ENCODE measurements around the gene ASB9.
"Not testable (repeated sequence)": the region's sequence is repeated elsewhere in the genome, so short reads cannot be mapped to it uniquely, and the experiment has no call there.

The ASB9 gene

DNA sequence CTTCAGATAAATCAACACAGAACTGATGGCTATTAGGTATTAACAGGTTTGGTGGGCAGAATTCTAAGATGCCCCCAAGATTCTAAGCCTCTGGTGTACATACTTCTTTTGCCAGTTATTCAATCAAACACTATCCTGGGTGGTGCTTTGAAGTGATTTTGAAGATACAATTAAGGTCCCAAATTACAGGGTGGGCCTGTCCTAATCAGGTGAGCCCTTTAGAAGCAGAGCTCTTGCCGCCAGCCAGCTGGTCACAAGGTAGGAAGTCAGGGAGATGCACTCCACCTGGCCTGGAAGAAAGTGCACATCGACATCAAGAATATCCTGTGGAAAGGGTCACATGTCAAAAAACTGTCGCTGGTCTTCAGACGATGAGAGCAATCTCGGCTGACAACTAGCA lies 29.5 kb downstream of the ASB9 start:
- no peak for DNase-seq

DNA sequence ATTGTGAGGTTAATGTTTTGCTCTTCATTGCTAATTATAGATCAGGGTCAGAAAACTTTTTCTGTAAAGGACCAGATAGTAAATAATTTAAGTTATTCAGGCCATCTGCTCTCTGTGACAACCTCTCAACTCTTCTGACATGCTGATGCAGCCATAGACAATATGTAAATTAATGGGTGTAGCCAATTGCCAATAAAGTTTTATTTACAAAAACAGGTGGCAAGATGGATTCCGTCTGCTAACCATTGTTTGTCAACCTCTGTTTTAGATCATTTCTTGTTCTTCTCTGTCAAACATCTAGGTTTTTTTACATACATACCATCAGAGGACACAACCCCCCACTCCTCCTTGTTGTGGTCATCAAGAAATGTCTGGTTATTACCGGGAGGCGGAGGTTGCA lies 33.7 kb downstream of the ASB9 start:
- no peak for DNase-seq

DNA sequence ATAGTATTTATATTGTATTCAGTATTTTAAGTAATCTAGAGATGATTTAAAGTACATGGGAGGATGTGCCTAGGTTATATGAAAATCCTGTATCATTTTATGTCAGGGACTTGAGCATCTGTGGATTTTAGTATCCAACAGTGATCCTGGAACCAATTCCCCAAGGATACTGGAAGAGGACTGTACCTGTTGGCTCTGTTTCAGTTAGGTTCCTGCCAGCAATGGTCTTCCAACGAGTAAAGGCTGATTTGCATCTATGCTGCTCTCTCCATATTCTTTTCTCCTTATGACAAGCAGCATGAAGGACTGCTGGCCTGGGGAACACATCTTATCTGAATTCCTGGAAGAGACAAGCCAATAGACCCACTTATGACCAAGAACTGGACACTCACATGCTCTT lies 34.9 kb downstream of the ASB9 start:
- DNase-seq: no peak

DNA sequence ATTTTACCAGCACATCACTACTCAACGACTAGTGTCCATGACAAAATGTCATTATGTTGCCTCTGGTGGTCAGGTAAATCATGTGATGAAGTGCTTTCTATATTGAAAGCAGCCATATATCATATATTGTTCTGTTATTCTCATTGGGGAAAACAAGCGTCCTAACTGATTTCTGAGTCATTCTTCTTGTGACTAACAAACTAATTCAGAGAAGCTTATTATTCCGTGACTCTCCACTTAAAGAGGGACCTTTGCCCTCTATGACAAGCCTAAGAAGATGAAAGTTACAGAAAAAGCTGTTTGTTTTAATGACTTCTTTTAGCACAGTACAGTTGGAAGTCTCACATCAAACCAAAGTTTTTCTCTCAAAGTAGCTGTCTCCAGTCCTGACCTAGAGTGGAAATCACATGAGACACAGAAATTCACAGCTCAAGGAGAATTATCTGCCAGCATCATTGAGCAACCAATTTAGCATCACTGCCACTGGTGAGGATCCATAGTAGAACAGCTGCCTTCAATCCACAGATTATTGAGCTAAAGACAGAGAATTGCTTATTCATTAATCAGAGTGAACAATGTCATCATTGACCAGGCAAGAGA lies 36.4 kb downstream of the ASB9 start:
- no peak for DNase-seq

DNA sequence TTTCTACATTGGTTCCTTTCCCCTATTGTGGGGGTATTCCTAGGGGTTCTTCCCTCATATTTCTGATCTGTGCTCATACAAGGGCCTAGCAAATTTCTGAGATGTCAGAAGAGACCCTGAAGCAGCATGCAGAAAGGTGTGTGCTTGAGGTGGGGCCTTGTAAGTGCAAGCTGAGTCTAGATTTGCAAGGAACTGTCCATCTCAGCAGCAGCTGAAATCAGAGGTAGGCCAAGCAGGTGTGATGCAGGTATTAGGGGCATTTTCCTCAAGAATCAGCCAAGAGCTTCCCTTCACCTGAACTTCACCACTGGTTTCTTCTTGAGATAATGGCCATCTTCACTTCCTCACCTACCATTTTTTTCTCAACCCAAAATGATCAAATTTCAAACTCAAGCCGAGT lies 45.1 kb downstream of the ASB9 start:
- no peak for DNase-seq

DNA sequence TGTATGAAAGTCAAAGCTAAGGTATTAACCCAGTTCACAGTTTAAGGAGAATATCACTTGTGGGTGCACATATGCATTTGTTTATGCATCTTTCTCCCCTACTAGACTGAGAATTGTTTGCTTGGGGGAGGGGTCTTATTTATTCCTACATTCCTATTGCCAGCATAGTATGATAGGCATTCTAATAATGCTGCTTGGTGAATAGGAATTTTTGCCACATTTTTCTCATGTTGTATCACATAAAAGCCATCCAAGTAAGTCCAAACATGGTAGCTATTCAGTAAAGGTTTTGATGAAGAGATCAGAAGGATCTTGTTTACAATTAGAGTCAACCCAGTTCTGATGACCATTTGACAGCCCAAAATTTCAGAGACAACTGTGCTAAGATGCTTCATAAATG lies 48.6 kb downstream of the ASB9 start:
- DNase-seq: no peak

DNA sequence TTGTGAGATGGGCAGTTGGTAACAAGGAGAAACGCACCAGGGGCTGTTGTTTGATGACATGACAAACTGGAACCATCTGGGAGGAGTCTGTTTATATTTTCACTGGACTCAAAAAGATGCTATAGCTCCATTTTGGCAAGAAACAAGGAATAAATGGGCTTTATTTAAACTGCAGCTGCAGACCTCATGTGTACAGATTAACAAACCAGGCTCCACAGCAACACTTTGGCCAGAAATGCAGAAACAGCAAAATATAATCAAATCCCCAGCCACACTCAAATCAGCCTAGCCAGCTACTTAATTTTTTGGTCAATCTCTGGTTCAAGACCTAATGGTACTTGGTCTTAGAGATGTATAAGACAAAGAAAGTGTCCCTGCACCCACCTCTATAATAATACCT lies 52.7 kb downstream of the ASB9 start:
- no peak for DNase-seq

DNA sequence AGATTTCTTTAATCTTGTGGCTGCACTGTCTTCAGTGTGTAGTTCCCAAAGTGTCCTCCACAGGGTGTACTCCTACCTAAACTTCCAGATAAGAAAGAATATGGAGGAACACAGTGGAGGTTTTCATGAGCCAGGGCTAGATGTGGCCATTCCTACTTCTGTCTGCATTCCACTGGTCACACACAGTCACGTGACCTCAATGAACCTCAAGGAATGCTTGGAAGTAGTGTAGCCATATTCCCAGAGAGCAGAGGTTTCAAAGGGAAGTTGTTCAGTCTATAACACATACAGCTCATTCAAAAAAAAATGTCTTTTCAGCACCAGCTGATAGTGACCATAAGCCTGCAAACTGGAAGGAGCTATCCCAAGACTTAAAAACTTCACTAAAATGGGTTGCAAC lies 53.6 kb downstream of the ASB9 start:
- DNase-seq: no peak

DNA sequence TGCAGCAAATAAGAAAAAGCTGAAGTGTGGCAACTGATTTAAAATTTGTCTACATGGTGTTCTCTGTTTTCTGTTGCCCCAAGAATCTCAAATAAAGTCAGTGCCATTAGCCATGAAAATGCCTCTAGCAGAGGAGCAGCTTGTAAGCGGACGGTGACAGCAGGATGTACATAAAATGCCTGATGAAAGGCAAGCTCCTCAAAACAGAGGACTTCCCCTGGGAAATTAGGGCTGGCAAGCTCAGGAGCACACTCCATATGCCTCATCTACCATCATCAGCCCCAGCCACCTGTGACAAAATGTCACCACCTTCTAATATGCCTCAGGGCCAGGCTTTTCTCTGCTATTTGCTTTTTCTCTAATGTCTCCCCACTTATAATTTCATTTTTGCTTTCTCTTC lies 54.5 kb downstream of the ASB9 start:
- DNase-seq: no peak

DNA sequence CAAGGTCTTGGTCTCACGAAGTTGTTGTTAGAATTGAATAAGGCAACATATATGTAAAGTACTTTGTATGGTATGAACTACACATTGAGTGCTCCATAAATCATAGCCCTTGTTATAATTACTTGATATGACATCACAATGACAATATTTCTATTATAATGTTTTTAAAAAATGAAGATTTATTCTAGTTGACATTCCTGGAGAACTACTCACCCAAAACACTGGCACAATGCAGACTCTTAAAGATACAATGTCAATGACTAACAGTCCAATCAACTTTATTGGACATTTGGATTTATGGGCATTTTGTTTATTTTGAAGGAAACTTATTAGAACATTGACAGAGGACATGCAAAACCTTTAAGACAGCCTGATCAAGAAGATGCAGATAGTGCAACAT lies 55.3 kb downstream of the ASB9 start:
- DNase-seq: no peak

DNA sequence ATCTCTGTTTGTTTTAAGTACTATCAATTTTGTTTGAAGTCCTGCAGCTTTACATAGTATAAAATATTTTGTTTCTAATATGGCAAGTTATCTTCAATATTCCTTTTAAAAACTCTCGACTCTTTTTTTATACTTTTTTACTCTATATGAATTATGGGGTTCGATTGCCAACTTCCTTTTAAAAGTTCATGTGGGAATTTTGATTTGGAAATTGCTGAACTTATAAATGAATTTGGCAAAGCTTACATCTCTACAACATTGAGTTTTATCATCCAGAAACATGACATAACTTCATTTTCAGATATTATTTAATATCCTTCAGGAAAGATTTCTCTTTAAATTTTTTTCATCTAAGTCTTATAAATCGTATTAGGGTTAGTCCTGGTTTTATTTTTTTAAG lies 60.8 kb downstream of the ASB9 start:
- no peak for DNase-seq

DNA sequence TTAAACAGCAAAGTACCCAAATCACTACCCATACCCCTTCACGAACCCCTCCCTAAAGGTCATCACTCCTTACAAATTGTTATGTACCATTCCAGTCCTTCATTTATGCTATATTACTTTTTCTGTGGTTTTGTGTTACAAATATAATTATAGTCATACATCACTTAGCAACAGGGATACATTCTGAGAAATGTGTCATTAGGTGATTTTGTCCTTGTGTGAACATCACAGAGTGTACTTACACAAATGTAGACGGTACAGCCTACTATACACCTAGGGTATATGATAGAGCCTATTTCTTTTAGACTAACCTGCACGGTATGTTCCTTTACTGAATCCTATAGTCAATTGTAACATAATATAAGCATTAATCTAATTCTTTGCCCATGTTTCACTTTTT lies 61.9 kb downstream of the ASB9 start:
- no peak for DNase-seq

DNA sequence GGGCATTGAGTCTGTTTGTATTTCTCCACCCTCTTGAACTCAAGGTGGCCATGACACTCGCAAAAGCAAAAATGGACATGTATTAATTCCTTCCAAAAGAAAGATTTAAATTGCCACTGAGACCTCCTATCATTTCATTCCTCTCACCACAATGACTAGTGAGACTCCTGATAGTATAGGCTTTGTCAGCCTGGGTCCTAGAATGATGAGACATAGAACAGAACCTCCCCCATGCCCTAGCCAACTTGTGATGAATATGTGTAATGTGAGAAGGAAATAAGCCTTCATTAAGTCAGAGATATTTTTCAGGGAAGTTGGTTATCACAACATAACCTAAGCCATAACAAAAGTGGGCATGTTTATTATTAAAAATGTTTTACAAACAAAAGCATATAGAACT lies 62.5 kb downstream of the ASB9 start:
- no peak for DNase-seq

DNA sequence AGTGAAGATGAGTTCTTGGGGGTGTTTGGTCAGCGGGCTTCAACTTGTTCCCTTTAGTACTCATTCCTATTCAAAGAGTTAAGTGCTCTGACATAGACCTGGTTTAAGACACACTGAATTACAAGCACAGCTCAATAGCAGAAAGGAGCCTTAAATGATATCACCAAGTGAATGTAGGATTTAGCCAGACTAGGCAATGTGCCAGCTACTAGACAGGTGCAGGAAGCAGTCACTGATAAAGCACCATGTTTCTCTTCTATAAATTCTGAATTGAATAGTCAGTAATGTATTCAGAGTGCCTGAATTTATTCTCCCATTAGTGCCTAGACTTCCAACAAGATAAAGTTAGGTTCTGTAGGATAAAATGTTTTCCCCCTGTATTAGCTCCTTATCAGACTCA lies 63.6 kb downstream of the ASB9 start:
- peak; percentile 25 for DNase-seq

DNA sequence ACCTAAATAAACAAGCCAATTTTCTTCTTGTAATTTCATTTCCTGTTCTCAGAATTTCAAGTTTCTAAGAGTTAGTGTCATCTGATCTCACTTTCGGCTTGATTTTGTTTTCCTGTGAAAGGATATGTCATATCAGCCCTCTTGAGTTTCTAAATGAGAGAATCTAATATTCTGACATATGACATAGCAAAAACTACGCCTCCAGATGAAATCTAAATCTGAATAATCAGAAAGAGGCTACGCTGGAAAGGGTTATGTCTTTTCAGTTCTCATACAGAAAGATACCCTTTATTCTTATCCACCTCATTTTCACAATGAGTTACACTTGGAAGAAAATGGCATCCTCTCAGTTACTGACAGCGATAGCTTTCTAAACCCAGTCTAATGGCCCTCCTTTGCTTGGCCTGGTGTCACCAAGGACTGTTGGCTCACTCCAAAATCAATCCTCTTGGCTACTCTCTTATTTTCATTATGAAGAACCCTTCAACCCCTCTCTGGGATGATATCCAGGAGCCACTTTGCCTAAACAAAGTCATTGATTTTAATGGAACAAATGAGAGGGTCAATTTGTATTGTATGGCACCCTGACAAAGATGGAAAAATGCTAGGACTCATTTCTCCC lies 65.6 kb downstream of the ASB9 start:
- DNase-seq: no peak

DNA sequence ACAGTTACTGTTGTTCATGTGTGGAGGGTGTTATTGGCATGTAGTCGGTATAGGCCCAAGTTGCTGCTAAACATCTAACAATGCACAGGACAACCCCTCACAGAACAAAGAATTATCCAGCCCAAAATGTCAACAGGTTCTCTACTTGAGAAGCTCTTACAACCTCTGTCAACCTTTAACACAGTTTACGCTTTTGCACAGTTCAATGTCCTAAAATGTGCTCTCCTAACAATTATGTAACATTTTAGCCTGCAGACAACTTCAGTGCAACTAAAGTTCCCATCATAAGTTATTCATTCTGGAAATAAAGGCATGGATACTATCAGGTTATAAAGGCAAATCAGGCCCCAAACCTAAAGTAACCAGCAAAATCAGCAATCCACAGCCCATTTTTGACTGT lies 66.2 kb downstream of the ASB9 start:
- no peak for DNase-seq

DNA sequence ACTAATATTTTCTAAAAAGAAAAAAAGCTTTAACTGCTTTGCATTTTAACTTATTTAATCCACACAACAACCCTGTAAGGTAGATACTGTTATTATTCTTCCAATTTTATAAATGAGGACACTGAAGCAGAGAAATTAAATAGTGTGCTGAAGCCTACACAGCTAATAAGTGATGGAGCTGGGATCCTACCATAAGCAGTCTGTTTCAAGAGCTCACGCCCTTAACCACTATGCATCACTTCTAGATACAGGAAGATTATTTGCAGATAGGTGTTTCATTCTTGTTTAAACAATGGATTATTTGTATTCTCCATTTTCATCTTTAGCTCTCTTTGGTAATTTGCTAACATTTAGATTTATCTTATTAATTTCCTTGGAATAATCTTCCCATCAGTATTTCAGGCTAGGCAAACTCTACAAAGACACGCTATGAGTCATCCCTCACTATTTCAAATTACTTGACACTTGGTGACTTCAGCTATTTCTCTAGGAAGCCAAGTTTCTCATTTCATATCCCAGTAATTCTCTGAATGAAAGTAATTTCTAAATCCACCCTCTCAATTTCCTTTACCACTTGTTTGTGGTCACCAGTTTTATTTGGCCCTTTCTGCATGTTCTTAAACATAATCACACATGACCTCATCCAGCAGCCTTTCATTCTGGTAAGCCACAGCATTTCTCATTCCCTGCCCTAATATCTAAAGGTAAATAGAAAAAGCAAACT lies 67.3 kb downstream of the ASB9 start:
- no peak for DNase-seq

DNA sequence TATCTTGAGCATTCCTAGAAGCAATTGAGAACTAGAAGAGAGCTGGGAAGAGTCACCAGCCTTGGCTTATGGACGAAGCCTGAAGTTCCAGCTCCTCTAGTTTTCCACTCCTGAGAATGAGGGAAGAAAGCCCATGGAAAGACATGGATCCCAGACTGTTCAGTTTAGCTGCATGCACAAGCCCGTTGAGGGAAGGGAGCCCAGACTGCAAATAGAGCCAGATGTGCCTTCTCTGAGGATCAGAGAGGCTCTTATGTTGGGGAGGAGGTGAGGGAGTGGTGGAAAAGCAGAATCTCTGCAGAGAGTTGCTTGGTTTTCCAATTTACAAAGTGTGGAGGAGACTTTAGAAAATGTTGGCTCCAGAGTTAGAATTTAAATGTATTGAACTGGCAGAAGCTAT lies 69.0 kb downstream of the ASB9 start:
- no peak for DNase-seq

DNA sequence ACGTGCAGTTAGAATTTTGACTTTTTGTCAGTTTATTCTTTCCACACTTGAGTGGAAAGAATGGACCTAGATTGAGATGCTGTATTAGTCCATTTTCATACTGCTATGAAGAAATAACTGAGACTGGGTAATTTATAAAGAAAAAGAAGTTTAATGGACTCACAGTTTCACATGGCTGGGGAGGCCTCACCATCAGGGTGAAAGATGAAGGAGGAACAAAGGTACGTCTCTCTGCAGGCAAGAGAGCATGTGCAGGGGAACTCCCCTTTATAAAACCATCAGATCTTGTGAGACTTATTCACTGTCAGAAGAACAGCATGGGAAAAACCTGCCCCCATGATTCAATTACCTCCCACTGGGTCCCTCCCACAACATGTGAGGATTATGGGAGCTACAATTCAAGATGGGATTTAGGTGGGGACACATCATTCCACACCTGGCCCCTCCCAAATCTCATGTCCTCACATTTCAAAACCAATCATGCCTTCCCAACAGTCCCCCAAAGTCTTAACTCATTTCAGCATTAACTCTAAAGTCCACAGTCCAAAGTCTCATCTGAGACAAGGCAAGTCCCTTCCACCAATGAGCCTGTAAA lies 71.2 kb downstream of the ASB9 start:
- not testable (repeated sequence) for DNase-seq

DNA sequence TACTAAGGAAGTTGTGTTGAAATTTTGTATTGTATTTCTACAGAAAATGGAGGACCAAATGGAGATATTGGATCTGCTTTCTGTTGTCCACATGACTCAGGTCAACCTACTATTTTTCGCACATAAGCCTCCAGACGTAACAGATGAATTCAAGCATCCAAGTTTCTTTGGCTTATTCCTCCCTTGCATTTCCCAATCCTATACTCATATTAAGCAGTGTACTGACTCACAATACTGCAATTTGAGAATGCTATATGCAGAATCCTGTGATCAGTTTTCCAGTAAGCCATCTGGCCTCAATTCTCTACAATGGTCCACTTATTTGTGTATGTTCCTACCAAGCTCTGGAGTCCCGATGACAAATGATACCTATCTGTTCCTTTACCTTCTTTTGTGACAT lies 75.7 kb downstream of the ASB9 start:
- no peak for DNase-seq
